DMS53 (cell line): ENCODE results near the gene SLC9A9.
"Not testable (repeated sequence)": the region's sequence is repeated elsewhere in the genome, so short reads cannot be mapped to it uniquely, and the experiment has no call there.

Experiments
- DNase-seq: peaks from one replicate; lab custom pipeline; 2025; lab: John Stamatoyannopoulos, UW

SLC9A9 gene

GRCh38 chr3:143450632-143451031 lies 397.6 kb downstream of the SLC9A9 start:
- no peak for DNase-seq

DNA sequence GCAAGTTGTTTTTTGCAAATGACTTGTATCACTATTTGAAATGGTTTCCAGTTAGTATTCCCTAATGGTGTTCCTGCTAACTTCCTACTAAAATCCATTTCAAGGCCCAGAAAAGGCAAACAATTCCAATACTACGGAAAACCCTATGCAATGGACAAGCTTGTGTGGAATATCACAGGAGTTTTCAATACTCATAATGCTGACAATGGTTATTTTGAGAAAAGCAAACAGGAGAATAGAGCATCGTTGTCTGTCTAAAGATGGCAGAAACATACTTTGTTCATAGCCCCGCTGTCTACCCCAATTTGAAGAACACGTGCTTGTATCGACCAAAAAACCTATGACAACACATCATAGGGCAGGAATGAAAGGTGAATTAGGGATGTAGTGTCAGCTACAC lies 400.8 kb downstream of the SLC9A9 start:
- DNase-seq: no peak

- DNase-seq: no peak
These were observed 403.1 kb downstream of the SLC9A9 start for GRCh38 chr3:143445118-143445517.

DNA sequence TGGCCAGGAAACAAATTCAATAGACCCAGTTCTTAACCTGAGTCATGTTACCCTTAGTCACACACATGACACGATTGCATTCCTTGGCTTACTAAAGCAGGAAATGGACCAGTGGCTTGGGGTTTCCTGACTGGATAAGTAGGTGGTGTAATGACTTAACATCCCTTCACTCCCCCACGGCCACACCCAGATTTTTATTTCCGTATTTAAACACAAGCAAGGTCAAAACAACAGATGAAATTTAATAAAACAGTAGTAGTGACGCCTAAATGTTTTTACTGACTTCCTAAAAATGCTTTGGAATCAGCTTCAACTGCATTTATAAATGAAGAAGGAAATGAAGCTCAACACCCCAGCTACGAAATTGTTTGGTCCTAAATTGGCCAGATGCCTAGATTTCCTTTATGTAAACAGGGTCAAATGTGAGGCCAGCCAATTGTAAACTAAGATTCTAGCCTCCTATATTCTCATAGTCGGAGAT lies 404.4 kb downstream of the SLC9A9 start:
- DNase-seq: peak; percentile 75

- no peak for DNase-seq
These were observed 405.3 kb downstream of the SLC9A9 start for GRCh38 chr3:143442814-143443447.

DNA sequence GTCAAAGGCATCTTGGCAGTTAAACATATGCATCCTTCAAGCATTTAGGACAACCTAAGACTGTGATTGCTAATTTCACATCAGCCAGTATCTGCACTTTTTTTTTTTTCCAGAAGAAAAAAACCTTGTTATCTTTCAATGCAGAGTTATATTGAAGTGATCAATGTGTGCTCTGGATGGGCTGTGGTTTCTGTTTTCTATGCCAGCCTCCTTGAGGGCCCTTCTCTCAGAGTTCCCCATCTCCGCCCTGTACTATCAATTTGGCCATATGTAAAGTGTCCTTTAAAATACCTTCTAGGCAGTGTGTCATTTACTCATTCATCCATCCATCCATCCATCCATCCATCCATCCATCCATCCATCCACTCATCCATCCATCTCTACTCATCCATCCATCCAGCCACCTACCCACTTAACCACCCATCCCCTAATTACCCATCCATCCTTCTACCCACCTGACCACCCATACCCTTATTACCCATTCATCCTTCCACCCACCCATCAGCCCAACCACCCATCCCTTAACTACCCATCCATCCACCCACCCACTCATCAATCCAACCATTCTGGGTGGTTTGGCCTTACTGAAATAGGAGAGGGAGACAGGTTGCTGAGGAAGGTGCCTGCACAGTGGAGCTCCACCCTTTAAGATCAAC lies 406.6 kb downstream of the SLC9A9 start:
- no peak for DNase-seq

DNA sequence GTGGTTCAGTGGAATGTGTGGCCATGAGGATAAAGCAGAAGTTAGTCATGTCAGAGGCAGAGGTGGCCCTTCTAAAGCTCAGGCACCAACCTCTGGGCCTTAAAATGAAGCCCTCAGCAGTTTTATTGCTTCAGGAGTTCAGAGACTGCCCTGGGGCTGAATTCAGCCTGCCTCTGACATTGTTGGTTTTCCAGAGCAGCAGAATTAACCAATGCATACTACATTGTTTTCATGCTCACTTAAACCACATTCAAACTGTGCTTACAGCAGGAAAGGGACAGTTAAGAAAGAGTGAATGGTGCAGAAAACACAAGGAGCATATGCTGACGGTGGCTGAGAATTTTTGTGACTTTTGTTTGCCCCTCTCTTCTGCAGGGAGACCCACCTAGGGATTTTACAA lies 408.5 kb downstream of the SLC9A9 start:
- no peak for DNase-seq

- no peak for DNase-seq
These were observed 410.9 kb downstream of the SLC9A9 start for GRCh38 chr3:143437405-143437804.

- no peak for DNase-seq
These were observed 411.9 kb downstream of the SLC9A9 start for GRCh38 chr3:143436231-143436930.

GRCh38 chr3:143433787-143434378 lies 414.4 kb downstream of the SLC9A9 start:
- peak; percentile 51 for DNase-seq

GRCh38 chr3:143431298-143431697 lies 417.0 kb downstream of the SLC9A9 start:
- not testable (repeated sequence) for DNase-seq

GRCh38 chr3:143430568-143430967 lies 417.7 kb downstream of the SLC9A9 start:
- DNase-seq: no peak

- no peak for DNase-seq
These were observed 418.4 kb downstream of the SLC9A9 start for GRCh38 chr3:143429628-143430514.

GRCh38 chr3:143428294-143428693 lies 420.0 kb downstream of the SLC9A9 start:
- DNase-seq: no peak

DNA sequence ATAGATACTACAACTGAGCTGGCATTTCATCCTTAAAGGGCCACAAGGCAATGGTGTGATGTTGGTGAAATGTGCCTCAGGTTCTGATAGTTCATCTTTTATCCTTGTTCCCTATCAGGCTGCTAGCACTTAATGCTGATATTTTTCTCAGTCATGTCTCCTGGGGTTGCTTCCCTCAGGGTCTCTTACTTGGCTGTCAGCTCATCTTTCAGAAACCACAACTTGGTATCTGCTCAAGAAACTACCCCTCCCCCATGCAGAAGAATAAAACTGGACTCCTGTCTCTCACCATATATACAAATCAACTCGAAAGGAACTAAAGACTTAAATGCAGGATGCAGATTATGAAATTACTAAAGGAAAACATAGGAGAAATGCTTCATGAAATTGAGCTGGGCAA lies 420.6 kb downstream of the SLC9A9 start:
- no peak for DNase-seq

GRCh38 chr3:143424874-143425273 lies 423.4 kb downstream of the SLC9A9 start:
- no peak for DNase-seq

- DNase-seq: no peak
These were observed 426.7 kb downstream of the SLC9A9 start for GRCh38 chr3:143421556-143421955.

- no peak for DNase-seq
These were observed 428.7 kb downstream of the SLC9A9 start for GRCh38 chr3:143419611-143420010.

- no peak for DNase-seq
These were observed 429.9 kb downstream of the SLC9A9 start for GRCh38 chr3:143418391-143418790.

GRCh38 chr3:143416229-143416628 lies 432.0 kb downstream of the SLC9A9 start:
- DNase-seq: no peak

DNA sequence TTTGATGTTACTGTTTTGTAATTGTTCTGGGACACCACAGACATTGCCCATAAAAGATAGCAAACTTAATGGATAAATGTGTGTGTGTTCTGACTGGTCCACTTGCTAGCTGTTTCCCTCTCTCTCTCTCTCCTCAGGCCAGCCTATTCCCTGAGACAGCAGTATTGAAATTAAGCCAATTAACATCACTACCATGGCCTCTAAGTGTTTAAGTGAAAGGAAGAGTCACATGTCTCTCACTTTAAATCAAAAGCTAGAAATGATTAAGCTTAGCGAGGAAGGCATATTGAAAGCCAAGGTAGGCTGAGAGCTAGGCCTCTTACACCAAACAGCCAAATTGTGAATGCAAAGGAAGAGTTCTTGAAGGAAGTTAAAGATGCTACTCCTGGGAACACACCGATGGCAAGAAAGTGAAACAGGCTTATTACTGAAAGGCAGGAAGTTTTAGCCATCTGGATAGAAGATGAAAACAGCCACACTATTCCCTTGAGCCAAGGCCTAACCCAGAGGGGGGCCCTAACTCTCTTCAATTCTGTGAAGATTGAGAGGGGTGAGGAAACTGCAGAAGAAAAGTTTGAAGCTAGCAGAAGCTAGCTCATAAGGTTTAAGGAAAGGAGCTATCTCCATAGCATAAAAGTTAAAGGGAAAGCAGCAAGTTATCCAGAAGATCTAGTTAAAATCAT lies 433.6 kb downstream of the SLC9A9 start:
- no peak for DNase-seq
